K562 treated with DMSO at 1 percent for 4 hours (cell line): Measurements from ENCODE around the gene PKN1. TPM values are rescaled to one million over a fixed set of nuclear protein-coding genes. Genes with fewer than 3 reads are reported as not detected.

Experiments used
- total RNA-seq: library from RNA; unstranded; fragments of 300-600 nt; gene quantifications from 2 replicates; pipeline ENCODE4 v1.2.3, GENCODE V29; 2022; ENCODE audit not compliant: insufficient read depth

PKN1 gene
- 243 and 275 TPM in 2 replicates for total RNA-seq

GRCh38 chr19:14432791-14433553 is at the start of gene PKN1:
Gene PKN1 (plus strand): TSS chr19:14433306. CDS start chr19:14433522, 216 bp downstream.

GRCh38 chr19:14419106-14419813 is 13.8 kb upstream of the PKN1 start, which contains the start of gene DDX39A:
Gene DDX39A (minus strand): TSS chr19:14419341. CDS start chr19:14413220, 6,121 bp downstream.

DNA sequence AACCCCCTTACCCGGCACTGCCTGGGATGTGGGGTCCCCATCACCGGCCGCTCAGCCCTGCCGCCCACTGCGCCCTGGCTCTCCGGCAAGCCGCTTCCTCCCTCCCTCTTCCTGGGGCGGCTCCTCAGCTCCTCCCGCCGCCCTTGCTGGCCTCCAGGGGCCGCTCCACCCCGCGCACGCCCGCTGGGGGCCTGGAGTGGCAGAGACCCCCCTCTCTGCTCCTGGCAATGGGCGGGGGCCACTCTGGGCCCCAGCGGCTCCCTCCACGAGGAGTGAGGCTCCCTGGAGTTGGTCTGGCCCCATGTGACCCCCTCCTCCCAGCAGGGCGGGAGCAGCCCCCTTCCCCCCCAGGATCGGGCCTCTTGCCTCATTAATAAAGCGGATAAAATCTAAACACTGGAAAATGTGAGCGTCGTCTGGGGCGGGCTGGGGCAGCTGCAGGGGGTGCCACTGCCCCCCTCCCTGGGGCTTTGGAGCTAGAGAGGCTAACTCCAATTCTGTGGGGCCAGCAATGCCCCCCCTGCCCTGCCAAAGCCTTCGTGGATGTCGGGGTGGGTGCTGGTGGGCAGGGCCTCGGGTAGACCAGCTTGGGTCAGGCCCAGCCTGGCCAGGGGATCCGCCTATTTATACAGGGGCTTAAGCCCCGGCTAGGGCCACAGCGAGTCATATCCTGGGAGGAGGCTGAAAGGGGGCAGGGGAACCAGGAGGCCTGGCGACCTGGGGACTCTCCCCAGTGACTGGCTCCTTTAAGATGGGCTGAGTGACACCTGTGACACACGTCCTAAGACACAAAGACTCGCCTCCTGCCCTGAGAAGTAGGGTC is 42.4 kb downstream of the PKN1 start, which contains the start of gene PTGER1:
Gene PTGER1, minus strand, starts transcription at position 104 of the 823 bp plus-strand sequence. CDS start 1,034 bp downstream, outside the sequence.

GRCh38 chr19:14496029-14496833 is 63.1 kb downstream of the PKN1 start, which contains the start of gene GIPC1:
Gene GIPC1 (minus strand): TSS chr19:14496127. CDS start chr19:14482976, 13,151 bp downstream.

DNA sequence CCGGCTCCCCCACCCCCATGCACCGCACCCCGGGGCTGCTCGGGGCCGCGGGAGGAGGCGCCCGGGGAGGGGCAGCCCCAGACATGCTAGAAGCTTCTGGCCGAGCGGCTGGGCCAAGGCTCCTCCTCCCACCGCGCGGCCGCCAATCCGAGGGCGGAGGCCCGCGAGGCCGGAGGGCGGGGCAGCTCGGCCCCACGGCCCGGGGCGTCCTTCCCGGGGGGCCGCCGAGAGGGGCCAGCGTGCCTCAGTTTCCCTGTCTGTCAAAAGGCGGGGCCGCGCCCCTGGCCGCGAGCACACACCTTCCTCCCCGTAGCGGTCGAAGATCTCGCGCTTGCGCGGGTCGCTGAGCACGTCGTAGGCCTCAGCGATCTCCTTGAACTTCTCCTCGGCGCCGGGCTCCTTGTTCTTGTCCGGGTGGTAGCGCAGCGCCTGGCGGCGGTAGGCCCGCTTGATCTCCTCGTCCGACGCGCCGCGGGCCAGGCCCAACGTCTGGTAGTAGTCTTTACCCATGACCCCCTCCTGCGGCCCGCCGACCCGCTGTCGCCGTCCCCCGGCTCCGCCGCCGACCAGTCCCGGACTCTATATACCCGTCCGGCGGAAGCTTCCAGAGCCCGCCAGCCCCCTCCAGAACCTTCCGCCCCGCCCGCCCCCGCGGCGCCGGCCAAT is 84.9 kb downstream of the PKN1 start, which contains the start of gene DNAJB1:
Gene DNAJB1, minus strand, starts transcription at position 558 of the 666 bp plus-strand sequence. Its CDS starts 48 bp downstream, at position 510.

Other genes starting within 250 kb of the PKN1 start
- 20.1 and 26.8 TPM in 2 replicates for gene ADGRL1, start 227.1 kb upstream of the PKN1 start, total RNA-seq
- 21.0 and 31.0 TPM in 2 replicates for gene ADGRE5, start 51.9 kb upstream of the PKN1 start, total RNA-seq
- 247 and 300 TPM in 2 replicates for gene DDX39A, start 14.0 kb upstream of the PKN1 start, total RNA-seq
- gene PTGER1, start 42.0 kb downstream of the PKN1 start, total RNA-seq = not detected in 2 replicates
- 123 and 129 TPM in 2 replicates for gene GIPC1, start 62.8 kb downstream of the PKN1 start, total RNA-seq
- gene DNAJB1, start 85.1 kb downstream of the PKN1 start, total RNA-seq = 120 and 154 TPM in 2 replicates
- gene TECR, start 96.3 kb downstream of the PKN1 start, total RNA-seq = 301 and 391 TPM in 2 replicates
- gene NDUFB7, start 138.8 kb downstream of the PKN1 start, total RNA-seq = 386 and 424 TPM in 2 replicates
- gene CLEC17A, start 149.8 kb downstream of the PKN1 start, total RNA-seq = not detected in 2 replicates
- gene ADGRE3, start 241.5 kb downstream of the PKN1 start, total RNA-seq = not detected in 2 replicates